WTC11 (cell line): ENCODE measurements around the gene RIPOR2. TPM values are rescaled to one million over a fixed set of nuclear protein-coding genes. Genes with fewer than 3 reads are reported as not detected.

Experiments used
- ATAC-seq: fragments of 200-7000 bp; cut with Tn5 transposase; 2 replicates; pipeline ENCODE4 v1.10.0; 2021; ENCODE audit warnings: mild to moderate bottlenecking, moderate library complexity
- CTCF ChIA-PET: fragments of 300-600 bp; sonication (Branson Sonifier 250); formaldehyde crosslinking; loops from one replicate; lab custom pipeline; 2021; ENCODE audit warnings: antibody characterized with exemption; lab: Charles Lee
- POLR2A ChIA-PET: fragments of 350-600 bp; sonication (Branson Sonifier 250); formaldehyde crosslinking; loops from one replicate; lab custom pipeline; 2021; ENCODE audit warnings: antibody characterized with exemption; lab: Charles Lee
- DNase-seq: peaks from one replicate; pipeline ENCODE4 v3.0.0; 2021; ENCODE audit warnings: low spot score
- H3K27ac Mint-ChIP-seq: 2 replicates; pipeline ENCODE4 v1.8.0; 2021; ENCODE audit warnings: mixed read lengths
- H3K27me3 Mint-ChIP-seq: 2 replicates; pipeline ENCODE4 v1.8.0; 2021; ENCODE audit warnings: low read depth, mild to moderate bottlenecking, moderate library complexity, mixed read lengths
- H3K36me3 Mint-ChIP-seq: 2 replicates; pipeline ENCODE4 v1.8.0; 2021; ENCODE audit warnings: mixed read lengths
- H3K4me1 Mint-ChIP-seq: 2 replicates; pipeline ENCODE4 v1.8.0; 2022; ENCODE audit warnings: mixed read lengths
- H3K4me3 Mint-ChIP-seq: 2 replicates; pipeline ENCODE4 v1.8.0; 2021; ENCODE audit warnings: mild to moderate bottlenecking, moderate library complexity, mixed read lengths
- H3K9me3 Mint-ChIP-seq: 2 replicates; pipeline ENCODE4 v1.8.0; 2021; ENCODE audit warnings: mixed read lengths
- FOXJ3 ChIP-seq: sonication (generic); formaldehyde crosslinking; IDR thresholded peaks from 2 replicates; pipeline ENCODE4 v1.9.0; 2021; ENCODE audit warnings: missing genetic modification reagents, mild to moderate bottlenecking, borderline replicate concordance
- GRHL2 ChIP-seq: fragments of 250-450 bp; sonication (Bioruptor Pico); IDR thresholded peaks from 2 replicates; pipeline ENCODE4 v1.8.0; 2022; ENCODE audit warnings: mild to moderate bottlenecking, moderate library complexity; ENCODE audit not compliant: insufficient replicate concordance, severe bottlenecking
- IRF2 ChIP-seq: sonication (generic); formaldehyde crosslinking; IDR thresholded peaks from 2 replicates; pipeline ENCODE4 v1.8.0; 2022; ENCODE audit warnings: low read depth, missing genetic modification reagents, borderline replicate concordance
- JAZF1 ChIP-seq: fragments of 250-450 bp; sonication (Bioruptor Pico); IDR thresholded peaks from 2 replicates; pipeline ENCODE4 v1.9.0; 2021; ENCODE audit warnings: moderate library complexity, mild to moderate bottlenecking, inconsistent platforms
- KAT7 ChIP-seq: sonication (generic); formaldehyde crosslinking; IDR thresholded peaks from 2 replicates; pipeline ENCODE4 v1.8.1; 2023; ENCODE audit warnings: missing genetic modification reagents, mild to moderate bottlenecking, borderline replicate concordance
- NR2C2 ChIP-seq: sonication (generic); formaldehyde crosslinking; IDR thresholded peaks from 2 replicates; pipeline ENCODE4 v1.8.0; 2022; ENCODE audit warnings: mild to moderate bottlenecking, missing genetic modification reagents
- OVOL2 ChIP-seq: fragments of 250-450 bp; sonication (Bioruptor Pico); IDR thresholded peaks from 2 replicates; pipeline ENCODE4 v1.9.0; 2021; ENCODE audit warnings: mild to moderate bottlenecking, borderline replicate concordance
- RORB ChIP-seq: fragments of 250-450 bp; sonication (Bioruptor Pico); IDR thresholded peaks from 2 replicates; pipeline ENCODE4 v1.9.0; 2021; ENCODE audit warnings: mild to moderate bottlenecking
- SP1 ChIP-seq: sonication (generic); formaldehyde crosslinking; conservative IDR thresholded peaks from 2 replicates; pipeline ENCODE4 v1.8.1; 2022; ENCODE audit warnings: missing genetic modification reagents
- ZBTB21 ChIP-seq: sonication (generic); formaldehyde crosslinking; IDR thresholded peaks from 2 replicates; pipeline ENCODE4 v1.8.1; 2023; ENCODE audit warnings: mild to moderate bottlenecking, missing genetic modification reagents, borderline replicate concordance
- ZNF219 ChIP-seq: sonication (generic); formaldehyde crosslinking; IDR thresholded peaks from 2 replicates; pipeline ENCODE4 v1.8.0; 2023; ENCODE audit warnings: missing genetic modification reagents, mild to moderate bottlenecking, borderline replicate concordance
- total RNA-seq: library from RNA; stranded (reverse); gene quantifications from 3 replicates; pipeline ENCODE4 v1.2.3, GENCODE V29; 2021
- TF ChIP-seq, protein P1 (sequence below): sonication (generic); formaldehyde crosslinking; conservative IDR thresholded peaks from 2 replicates; pipeline ENCODE4 v1.8.1; 2023; ENCODE audit warnings: mild to moderate bottlenecking, low read depth, missing genetic modification reagents, moderate library complexity
- TF ChIP-seq, protein P2 (sequence below): sonication (generic); formaldehyde crosslinking; IDR thresholded peaks from 2 replicates; pipeline ENCODE4 v1.8.1; 2023; ENCODE audit warnings: mild to moderate bottlenecking, missing genetic modification reagents
- TF ChIP-seq, protein P3 (sequence below): fragments of 250-450 bp; sonication (Bioruptor Pico); IDR thresholded peaks from 2 replicates; pipeline ENCODE4 v1.9.0; 2021; ENCODE audit warnings: mild to moderate bottlenecking
- TF ChIP-seq, protein P4 (sequence below): fragments of 250-450 bp; sonication (Bioruptor Pico); conservative IDR thresholded peaks from 2 replicates; pipeline ENCODE4 v1.9.0; 2021; ENCODE audit warnings: mild to moderate bottlenecking
- TF ChIP-seq, protein P5 (sequence below): sonication (generic); formaldehyde crosslinking; IDR thresholded peaks from 2 replicates; pipeline ENCODE4 v1.8.0; 2023; ENCODE audit warnings: missing genetic modification reagents, mild to moderate bottlenecking, borderline replicate concordance
- TF ChIP-seq, protein P6 (sequence below): sonication (generic); formaldehyde crosslinking; IDR thresholded peaks from 2 replicates; pipeline ENCODE4 v1.8.1; 2023; ENCODE audit warnings: mild to moderate bottlenecking, moderate library complexity, missing genetic modification reagents
- TF ChIP-seq, protein P7 (sequence below): sonication (generic); formaldehyde crosslinking; IDR thresholded peaks from 2 replicates; pipeline ENCODE4 v1.8.1; 2022; ENCODE audit warnings: missing genetic modification reagents, borderline replicate concordance

Gene RIPOR2
- total RNA-seq, 1 experiment from 2014 or later, result 13.5 TPM

DNA sequence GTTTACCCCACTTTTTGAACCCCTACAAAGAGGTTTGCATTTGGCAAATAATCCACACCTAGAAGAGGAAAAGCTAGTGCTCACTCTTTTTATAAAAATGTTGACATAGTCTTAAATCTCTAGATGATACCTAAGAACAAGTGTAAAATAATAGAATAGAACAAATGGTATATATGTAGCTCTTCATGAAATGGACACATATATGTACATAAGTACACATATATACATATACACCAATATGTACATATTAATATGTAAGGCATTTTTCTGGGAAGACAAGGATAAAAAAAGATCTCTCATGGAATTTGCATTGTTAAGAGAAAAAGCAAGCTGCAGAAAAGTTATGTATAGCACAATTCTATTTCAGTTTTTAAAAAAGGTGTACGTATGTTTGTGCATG, 27.6 kb upstream of the RIPOR2 start:
- Mint-ChIP-seq H3K27me3 (no peaks in the 10 kb centered on the region), H3K4me1 (no peaks in the 10 kb centered on the region), H3K9me3 (peaks cover 17% of the 10 kb centered on the region), H3K27ac (no peak overlapping the region), H3K4me3 (no peak overlapping the region), H3K36me3 (peaks cover 2% of the 10 kb centered on the region; the same call in 1 of the 2 replicates)
- ChIA-PET POLR2A (no interaction called here), CTCF (no interaction called here)
- TF ChIP-seq, protein P1, sequence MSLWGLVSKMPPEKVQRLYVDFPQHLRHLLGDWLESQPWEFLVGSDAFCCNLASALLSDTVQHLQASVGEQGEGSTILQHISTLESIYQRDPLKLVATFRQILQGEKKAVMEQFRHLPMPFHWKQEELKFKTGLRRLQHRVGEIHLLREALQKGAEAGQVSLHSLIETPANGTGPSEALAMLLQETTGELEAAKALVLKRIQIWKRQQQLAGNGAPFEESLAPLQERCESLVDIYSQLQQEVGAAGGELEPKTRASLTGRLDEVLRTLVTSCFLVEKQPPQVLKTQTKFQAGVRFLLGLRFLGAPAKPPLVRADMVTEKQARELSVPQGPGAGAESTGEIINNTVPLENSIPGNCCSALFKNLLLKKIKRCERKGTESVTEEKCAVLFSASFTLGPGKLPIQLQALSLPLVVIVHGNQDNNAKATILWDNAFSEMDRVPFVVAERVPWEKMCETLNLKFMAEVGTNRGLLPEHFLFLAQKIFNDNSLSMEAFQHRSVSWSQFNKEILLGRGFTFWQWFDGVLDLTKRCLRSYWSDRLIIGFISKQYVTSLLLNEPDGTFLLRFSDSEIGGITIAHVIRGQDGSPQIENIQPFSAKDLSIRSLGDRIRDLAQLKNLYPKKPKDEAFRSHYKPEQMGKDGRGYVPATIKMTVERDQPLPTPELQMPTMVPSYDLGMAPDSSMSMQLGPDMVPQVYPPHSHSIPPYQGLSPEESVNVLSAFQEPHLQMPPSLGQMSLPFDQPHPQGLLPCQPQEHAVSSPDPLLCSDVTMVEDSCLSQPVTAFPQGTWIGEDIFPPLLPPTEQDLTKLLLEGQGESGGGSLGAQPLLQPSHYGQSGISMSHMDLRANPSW, result no peak
- TF ChIP-seq ZBTB21 (CRISPR knock-in tag) (no peak), OVOL2 (CRISPR knock-in tag) (no peak), SP1 (CRISPR knock-in tag) (no peak), FOXJ3 (no peak), GRHL2 (CRISPR knock-in tag) (no peak), JAZF1 (CRISPR knock-in tag) (no peak), ZNF219 (CRISPR knock-in tag) (no peak), IRF2 (CRISPR knock-in tag) (no peak), RORB (CRISPR knock-in tag) (no peak), NR2C2 (CRISPR knock-in tag) (no peak), KAT7 (CRISPR knock-in tag) (no peak)
- TF ChIP-seq, protein P2, sequence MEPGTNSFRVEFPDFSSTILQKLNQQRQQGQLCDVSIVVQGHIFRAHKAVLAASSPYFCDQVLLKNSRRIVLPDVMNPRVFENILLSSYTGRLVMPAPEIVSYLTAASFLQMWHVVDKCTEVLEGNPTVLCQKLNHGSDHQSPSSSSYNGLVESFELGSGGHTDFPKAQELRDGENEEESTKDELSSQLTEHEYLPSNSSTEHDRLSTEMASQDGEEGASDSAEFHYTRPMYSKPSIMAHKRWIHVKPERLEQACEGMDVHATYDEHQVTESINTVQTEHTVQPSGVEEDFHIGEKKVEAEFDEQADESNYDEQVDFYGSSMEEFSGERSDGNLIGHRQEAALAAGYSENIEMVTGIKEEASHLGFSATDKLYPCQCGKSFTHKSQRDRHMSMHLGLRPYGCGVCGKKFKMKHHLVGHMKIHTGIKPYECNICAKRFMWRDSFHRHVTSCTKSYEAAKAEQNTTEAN (CRISPR knock-in tag), result no peak
- TF ChIP-seq, protein P3, sequence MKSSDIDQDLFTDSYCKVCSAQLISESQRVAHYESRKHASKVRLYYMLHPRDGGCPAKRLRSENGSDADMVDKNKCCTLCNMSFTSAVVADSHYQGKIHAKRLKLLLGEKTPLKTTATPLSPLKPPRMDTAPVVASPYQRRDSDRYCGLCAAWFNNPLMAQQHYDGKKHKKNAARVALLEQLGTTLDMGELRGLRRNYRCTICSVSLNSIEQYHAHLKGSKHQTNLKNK (CRISPR knock-in tag), result no peak
- TF ChIP-seq, protein P4, sequence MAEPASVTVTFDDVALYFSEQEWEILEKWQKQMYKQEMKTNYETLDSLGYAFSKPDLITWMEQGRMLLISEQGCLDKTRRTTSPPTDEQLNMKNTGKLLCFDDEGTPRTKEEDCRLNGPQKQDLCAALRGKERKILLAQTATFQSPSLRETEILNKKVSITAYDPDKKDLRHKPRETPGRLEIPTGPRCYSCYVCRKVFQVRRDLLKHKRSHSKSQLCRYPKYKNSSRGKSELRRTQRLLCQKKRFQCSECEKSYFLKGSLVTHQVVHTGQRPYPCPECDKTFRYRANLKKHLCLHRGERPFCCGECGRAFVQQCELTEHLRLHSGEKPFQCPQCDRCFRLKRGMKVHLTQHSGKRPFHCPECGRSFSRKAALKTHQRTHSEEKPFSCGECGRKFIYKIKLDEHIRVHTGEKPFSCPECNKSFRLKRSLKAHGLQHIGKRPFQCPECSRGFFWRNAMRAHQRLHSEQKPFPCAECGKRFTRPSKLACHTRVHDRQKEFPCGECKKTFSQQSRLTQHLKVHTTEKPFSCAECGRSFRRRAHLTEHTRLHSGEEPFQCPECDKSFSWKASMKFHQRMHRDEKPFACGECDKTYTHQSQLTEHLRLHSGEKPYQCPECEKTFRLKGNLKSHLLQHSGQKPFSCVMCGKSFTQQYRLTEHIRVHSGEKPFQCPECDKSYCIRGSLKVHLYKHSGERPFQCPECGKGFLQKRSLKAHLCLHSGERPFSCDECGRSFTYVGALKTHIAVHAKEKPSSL (CRISPR knock-in tag), result no peak
- TF ChIP-seq, protein P5, sequence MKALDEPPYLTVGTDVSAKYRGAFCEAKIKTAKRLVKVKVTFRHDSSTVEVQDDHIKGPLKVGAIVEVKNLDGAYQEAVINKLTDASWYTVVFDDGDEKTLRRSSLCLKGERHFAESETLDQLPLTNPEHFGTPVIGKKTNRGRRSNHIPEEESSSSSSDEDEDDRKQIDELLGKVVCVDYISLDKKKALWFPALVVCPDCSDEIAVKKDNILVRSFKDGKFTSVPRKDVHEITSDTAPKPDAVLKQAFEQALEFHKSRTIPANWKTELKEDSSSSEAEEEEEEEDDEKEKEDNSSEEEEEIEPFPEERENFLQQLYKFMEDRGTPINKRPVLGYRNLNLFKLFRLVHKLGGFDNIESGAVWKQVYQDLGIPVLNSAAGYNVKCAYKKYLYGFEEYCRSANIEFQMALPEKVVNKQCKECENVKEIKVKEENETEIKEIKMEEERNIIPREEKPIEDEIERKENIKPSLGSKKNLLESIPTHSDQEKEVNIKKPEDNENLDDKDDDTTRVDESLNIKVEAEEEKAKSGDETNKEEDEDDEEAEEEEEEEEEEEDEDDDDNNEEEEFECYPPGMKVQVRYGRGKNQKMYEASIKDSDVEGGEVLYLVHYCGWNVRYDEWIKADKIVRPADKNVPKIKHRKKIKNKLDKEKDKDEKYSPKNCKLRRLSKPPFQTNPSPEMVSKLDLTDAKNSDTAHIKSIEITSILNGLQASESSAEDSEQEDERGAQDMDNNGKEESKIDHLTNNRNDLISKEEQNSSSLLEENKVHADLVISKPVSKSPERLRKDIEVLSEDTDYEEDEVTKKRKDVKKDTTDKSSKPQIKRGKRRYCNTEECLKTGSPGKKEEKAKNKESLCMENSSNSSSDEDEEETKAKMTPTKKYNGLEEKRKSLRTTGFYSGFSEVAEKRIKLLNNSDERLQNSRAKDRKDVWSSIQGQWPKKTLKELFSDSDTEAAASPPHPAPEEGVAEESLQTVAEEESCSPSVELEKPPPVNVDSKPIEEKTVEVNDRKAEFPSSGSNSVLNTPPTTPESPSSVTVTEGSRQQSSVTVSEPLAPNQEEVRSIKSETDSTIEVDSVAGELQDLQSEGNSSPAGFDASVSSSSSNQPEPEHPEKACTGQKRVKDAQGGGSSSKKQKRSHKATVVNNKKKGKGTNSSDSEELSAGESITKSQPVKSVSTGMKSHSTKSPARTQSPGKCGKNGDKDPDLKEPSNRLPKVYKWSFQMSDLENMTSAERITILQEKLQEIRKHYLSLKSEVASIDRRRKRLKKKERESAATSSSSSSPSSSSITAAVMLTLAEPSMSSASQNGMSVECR (CRISPR knock-in tag), result no peak
- TF ChIP-seq, protein P6, sequence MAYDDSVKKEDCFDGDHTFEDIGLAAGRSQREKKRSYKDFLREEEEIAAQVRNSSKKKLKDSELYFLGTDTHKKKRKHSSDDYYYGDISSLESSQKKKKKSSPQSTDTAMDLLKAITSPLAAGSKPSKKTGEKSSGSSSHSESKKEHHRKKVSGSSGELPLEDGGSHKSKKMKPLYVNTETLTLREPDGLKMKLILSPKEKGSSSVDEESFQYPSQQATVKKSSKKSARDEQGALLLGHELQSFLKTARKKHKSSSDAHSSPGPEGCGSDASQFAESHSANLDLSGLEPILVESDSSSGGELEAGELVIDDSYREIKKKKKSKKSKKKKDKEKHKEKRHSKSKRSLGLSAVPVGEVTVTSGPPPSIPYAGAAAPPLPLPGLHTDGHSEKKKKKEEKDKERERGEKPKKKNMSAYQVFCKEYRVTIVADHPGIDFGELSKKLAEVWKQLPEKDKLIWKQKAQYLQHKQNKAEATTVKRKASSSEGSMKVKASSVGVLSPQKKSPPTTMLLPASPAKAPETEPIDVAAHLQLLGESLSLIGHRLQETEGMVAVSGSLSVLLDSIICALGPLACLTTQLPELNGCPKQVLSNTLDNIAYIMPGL, result no peak
- TF ChIP-seq, protein P7, sequence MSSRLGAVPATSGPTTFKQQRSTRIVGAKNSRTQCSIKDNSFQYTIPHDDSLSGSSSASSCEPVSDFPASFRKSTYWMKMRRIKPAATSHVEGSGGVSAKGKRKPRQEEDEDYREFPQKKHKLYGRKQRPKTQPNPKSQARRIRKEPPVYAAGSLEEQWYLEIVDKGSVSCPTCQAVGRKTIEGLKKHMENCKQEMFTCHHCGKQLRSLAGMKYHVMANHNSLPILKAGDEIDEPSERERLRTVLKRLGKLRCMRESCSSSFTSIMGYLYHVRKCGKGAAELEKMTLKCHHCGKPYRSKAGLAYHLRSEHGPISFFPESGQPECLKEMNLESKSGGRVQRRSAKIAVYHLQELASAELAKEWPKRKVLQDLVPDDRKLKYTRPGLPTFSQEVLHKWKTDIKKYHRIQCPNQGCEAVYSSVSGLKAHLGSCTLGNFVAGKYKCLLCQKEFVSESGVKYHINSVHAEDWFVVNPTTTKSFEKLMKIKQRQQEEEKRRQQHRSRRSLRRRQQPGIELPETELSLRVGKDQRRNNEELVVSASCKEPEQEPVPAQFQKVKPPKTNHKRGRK (CRISPR knock-in tag), result no peak
- DNase-seq, result no peak
- ATAC-seq, result no peak
